Mammary epithelial cell (primary cell): ENCODE results near the gene SLC25A39.
"Not testable (repeated sequence)": the region's sequence is repeated elsewhere in the genome, so short reads cannot be mapped to it uniquely, and the experiment has no call there.

ENCODE experiments used
- CTCF ChIP-seq, 2 donors: IDR thresholded peaks in 1 of 2; conservative IDR thresholded peaks in 1 of 2; 2 replicates each; pipeline ENCODE4 v1.5.1; 2011 to 2012; ENCODE audit warnings: inconsistent platforms in 2 of 2, low read length in 2 of 2, mild to moderate bottlenecking in 2 of 2, control low read depth in 1 of 2, low read depth in 1 of 2; ENCODE audit not compliant: insufficient read depth in 1 of 2; ENCODE audit errors: extremely low read depth in 1 of 2
- EZH2 ChIP-seq: IDR thresholded peaks from 2 replicates; pipeline ENCODE4 v1.6.1; 2012; ENCODE audit warnings: low read length, inconsistent platforms, borderline replicate concordance

- TF ChIP-seq CTCF (conservative IDR thresholded peaks at IDR 0.05 in 1 of 2, IDR thresholded peaks at IDR 0.05 in 1 of 2; ENCODE audit: extremely low read depth in 1 of 2, insufficient read depth in 1 of 2, low read depth in 1 of 2, low read length in 2 of 2); EZH2: not testable (repeated sequence)
Observed at GRCh38 chr17:44368391-44369243, 44.0 kb upstream of the SLC25A39 start.
